ENCODE data around the gene MMP1.

Gene MMP1

DNA sequence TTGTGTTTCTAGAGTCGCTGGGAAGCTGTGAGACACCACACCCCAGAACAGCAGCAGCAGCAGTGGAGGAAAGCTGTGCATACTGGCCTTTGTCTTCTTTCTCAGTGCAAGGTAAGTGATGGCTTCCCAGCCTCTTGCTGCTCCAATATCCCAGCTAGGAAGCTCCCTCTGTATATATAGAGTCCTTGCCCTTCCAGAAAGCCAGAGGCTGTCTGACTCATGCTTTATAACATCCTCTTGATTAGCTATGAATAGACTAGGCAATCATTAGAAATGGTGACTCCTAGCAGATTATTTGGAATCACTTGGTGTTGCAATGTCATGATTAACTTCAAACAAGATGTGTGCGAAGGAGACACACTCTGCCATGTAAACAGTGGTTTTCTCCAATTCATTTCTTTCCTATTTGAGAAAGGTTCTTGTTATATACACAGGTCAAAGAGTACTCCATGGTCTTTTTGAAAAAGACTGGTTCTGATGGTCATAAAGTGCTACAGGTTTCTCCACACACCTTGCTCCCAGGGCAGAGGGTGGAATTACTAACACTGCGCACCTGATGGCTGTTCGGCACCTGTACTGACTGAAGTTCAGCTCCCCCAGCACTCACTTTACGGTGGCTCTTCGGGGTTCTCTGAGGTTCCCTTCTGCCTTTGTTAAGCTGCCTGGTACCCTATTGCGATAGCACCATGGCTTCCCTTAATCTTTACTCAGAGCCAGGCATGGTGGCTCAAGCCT lies at the start of gene MMP1:
TSS of gene MMP1 (minus strand) at position 149 of the 735 bp plus-strand sequence. CDS start at position 81, 68 bp downstream.
- no peak for DNase-seq

DNA sequence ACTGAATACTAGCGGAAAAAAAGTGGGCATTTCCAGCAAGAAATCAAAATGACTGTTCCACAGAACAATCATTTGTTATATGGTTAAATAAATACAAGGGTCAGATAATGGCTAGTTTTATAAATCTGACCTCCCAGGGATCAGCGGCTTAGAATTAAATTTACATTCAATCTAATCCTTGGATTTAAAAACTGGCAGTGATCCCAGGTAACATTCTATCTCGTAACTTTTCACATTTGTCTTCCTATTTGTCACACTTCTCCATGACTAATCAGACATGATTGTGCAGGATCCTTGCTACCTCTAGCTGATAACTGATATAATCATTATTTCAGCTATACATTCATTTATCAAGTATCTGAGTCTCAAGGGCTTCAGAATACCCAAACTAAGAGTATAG lies 48.3 kb upstream of the MMP1 start:
- no peak for DNase-seq

DNA sequence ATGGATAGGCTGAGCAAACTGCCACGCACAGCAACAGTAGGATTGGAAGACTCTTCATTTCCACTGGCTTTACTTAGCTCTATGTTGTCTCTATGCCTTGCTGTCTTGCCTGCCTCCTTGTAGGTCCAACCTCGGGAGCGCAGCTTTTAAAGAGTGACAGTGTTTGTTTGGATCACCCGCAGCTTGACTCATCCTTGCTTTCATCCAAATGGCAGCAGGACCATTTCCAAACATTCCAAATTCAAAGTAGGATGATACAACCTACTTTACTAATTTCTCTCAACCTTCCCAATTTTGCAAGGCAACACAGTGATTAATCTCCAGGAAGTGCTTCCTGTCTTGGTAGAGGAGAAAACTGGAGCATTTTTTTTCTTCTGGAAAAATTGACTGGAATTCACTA lies 45.5 kb upstream of the MMP1 start, which contains the start of gene MMP3:
TSS of gene MMP3 (minus strand) at position 121 of the 400 bp plus-strand sequence. CDS start at position 58, 63 bp downstream.
- DNase-seq, result no peak

DNA sequence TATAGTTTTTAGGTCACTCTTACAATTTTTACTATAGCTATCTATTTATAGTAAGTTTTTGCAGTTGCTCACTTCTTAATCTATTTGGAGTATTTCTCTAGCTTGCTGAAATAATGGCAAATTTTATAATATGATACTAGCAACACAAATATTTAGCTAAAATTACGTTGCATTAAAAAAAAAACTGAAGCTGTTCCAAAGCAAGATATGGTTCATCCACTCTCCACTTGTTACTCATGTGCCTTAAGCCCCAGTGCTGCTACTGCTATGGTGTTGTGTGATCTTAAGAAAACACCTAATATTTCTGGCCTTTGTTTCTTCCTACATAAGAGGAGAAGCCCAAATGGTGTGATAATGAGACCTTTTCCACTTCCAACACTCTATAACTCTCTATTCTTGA lies 45.0 kb upstream of the MMP1 start:
- DNase-seq, result no peak

DNA sequence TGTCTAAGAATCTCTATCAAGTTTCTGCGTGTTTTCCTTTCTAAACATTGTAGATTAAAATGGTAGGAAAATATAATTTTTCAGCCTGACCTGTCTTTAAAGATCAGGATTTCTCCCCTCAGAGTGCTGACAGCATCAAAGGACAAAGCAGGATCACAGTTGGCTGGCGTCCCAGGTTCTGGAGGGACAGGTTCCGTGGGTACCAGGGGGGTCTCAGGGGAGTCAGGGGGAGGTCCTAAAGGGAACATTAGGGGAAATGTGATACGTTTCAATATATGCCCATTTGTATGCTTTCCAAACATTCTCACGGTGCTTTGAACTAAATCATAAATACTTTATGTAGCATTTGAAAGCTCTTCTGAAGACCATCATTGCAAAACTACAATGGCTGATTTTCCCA lies 42.1 kb upstream of the MMP1 start:
- DNase-seq, result no peak

DNA sequence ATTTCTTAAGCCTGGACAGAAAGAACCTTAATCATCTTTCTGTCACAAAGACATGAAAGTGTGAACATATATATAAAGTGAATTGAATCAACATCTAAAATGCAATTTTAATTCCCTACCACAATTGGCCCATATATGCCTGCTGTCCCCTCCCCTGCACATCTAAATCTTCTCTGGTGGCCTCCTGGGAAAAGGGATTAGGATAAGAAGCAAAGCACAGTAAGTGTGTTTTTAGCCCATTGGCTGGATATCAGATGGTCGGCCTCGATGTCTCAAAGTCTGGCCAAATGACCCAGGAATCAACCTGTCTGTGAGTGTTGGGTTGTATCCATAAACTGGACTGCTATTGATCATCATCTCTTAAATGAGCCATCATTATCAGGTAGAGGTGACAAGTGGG lies 39.7 kb upstream of the MMP1 start:
- DNase-seq, result no peak

DNA sequence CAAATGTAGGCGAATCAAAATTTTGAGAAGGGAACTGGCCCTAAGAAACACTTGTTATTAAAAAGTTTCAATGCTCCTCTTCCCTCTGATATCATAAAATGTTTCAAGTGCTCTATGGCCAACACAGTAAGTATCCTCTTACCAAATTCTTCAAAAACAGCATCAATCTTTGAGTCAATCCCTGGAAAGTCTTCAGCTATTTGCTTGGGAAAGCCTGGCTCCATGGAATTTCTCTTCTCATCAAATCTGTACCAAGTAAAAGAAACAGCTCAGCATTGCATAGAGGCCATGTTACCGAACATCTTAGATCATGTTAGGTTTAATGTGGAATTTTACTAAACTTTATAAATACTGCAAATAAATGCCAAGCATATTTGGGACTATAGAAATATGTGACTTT lies 39.2 kb upstream of the MMP1 start:
- no peak for DNase-seq

DNA sequence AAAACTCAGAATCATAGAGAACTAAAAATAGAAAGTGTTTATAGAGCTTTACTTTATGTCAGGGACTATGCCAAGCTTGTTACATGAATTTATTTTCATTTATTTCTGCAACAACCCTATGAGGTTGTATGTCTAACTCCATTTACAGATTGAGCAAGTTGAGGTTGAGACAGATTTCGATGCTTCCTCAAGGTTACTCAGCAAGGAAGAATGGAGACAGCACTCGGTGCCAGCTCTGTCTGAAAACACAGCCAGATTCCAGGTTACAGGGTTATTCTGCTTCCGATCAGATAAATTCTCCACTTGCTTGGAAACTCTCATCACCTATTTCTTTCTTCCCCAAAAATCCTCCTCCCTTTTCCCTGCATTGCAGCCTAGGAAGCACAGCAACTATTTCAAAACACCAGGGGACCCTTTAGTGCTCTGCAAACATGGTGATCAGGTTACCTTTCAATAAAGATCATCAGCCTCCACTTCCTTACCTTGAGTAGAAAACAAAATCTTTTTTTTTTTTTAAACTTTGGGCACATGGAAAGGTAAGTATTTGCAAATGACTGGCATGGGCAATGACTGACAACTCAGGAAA lies 38.4 kb upstream of the MMP1 start:
- no peak for DNase-seq

DNA sequence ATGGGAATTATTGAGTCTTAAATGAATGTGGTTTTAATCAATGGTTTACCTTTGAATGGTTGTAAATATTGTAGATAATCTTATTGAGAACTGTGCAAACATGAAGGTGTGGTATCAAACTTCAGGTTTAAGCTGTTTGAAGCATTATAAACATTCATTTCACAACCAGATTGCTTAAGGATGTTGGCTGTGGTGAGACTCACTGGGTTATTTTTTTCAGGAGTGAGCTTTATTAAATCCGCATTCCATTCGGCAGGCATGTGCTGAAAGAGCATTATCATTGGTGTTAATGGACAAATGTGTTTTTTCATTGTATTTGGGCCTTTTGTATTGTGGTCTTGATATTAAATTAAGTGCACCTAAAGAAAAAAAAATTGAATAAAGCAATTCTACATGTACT lies 35.8 kb upstream of the MMP1 start:
- DNase-seq, result no peak

DNA sequence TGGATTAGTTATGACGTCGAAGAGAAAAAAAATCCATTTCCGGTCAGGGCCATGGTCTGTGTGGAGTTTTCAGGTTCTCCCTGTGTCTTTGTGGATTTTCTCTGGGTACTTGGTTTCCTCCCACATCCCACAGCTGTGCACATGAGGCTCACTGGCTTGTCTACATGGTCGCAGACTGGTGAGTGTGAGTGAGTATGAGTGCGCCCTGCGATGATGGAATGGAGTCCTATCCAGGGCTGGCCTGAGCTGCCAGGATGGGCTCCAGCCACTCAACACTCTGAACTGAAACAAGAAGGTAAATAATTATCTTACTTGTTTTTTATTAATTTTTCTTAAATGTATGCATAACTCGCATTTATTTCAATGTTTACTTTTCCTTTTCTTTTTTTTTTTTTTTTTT lies 34.7 kb upstream of the MMP1 start:
- no peak for DNase-seq

DNA sequence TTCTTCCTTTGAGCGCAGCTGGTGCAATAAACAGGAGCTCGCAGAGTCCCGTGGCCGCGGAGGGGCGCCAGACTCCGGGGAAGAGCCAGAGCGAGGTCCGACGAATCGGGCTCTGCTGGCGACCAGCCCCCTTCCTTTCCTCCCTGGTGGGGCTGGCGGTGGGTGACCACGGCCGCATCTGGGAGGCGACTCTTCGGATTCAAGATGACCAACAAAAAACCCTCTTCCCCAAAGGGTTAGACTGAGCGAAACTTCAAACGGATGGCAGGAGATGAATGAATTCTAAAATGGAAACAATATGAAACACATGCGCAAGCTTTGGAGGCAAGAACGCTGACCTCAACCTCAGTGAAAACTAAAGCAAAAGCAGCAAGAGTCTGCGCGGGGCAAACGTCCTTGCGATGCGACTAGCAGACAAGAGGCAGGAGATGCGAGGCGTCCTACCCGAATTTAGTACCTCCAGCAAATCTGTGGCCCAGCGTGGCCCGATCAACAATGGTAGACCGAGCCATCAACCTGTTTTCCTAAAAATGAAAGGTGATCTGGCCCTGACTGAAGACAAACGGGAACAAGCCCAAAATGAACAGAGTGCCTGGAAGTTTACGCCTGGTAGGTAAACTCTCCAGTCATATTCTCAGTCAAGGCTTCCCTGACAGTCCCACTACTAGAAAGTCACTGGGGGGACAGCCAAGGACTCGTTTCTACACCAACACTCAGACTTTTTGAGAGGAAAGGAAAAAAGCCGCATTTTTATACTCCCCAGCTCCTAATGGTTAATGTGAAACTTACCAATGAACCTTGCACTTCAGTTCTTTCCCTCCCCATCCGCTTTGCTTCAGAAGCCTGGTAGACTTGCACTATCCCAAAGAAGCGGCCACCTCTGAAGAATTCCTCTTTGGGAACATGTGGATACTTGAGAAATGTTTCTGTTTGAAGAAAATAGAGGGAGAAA lies 33.8 kb upstream of the MMP1 start:
- no peak for DNase-seq

DNA sequence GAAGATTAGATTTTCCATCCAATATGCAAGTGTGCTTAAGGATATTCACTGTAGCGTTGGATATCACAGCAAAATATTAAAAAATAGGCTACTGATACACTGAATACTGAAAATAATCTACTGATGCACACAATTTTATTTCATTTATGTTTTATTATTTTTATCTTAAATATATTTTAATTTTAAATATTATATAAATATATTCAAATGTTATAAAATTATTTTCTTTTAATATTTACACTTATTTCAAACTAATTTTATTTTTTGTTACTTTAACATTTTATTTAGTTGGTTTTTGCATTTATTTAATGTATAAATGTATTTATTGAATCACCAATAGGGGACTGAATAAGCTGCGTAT lies 33.1 kb upstream of the MMP1 start:
- DNase-seq, result no peak

DNA sequence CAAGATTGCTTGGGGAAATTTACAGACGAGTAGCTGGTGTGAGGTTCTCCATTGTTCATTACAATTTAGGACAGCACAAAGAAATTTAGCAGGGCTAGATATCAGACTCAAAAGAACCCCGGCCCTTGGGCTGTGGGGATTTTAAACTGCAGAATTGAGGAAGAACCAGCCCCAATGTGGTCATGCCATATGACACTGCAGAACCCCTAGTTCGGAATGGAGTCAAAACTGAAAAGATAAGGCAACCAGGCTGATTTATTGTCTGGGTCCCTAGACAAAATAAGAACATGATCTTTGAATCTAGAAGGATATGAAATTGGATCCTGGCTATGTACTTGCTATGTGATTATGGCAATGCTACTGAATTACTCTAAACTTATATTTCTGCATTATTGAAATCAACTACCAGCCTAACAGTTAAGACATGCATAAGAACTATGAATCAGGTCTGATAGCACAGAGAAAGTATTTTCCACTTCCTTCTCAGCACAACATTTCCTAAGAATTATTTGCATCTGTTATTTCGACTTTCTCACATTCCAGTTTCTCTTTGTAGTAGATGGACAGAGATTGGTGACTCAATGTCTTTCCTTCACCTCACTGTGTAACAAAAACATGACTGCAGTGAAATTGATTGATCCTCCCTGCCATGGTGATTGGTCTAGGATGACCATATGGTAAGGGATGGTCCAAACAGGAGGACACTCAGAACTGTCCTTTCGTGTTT lies 32.2 kb upstream of the MMP1 start:
- no peak for DNase-seq

DNA sequence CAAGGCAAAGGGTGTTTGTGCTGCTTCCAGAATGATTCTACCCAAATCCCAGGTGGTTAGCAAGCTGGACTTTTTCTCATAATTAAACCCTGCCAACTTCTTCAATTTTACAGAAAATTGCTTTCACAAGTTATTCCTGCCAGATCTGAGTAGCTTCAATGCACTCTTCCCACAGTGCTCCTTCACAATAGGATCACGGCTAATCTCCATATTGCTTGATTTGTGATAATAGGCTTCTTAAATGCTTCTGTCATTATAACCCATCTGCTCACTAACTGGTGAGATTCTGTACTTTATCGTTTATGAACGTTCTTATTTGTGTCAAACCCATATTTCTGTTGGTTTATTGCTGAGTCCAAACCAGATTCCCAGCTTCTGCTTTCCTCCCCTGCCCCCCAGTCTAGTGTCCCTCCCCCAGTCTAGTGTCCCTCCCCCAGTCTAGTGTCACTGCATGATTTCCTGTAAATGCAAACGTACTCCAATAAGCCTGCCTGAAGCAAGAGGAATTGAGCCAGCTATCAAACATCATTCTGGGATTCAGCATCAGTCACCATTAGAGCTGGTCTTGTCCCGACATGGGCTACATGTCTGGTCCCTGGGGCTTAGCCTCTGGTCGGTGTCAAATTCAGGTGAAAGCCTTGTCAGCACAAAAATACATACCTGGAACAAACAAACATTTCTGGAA lies 31.5 kb upstream of the MMP1 start:
- no peak for DNase-seq

DNA sequence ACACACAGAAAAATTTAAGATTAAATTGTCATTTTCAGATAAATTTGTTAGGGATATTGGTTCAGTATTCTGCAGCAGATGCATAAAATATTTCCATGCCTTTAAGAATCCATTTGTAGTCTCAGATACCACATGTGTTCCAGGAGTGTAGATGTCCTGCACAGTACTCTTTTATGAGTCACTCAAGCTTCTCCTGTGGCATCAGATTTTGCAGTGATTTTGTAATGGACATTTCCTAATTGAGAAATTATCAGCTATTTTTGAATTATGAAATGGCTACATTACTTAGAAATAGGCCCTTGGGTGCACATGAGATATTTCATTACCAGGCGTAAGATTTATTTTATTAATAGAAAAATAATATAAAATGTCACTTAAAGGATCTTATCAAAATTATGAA lies 26.6 kb upstream of the MMP1 start:
- no peak for DNase-seq

DNA sequence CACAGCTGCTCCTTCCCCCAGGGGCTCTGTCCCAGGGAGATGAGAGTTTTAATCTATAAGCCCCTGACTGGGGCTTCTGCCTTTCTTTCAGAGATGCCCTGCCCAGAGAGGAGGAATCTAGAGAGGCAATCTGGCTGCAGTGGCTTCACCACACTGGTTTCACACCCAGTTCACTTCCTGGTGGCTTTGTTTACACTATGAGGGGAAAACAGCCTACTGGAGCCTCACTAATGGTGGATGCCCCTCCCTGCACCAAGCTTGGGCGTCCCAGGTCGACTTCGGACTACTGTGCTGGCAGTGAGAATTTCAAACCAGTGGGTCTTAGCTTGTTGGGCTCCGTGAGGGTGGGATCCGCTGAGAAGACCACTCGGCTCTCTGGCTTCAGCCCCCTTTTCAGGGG lies 21.5 kb upstream of the MMP1 start:
- DNase-seq, result no peak

DNA sequence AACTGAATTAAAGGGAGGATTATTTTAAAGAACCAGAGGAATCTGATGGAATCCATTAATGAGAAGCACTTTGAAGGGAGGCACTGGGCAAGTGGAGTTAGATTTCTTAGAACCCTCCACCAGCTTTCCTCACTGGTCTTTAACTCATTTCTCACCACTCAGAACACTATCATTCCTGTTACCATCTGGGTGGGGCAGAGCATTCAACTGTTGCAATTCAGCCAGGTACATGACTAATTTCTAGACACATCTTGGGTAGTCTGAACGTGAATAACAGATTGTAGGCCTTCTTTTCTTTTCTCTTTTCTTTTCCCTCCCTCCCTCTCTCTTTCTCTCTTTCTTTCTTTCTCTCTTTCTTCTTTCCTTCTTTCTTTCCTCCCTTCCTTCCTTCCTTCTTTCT lies 15.5 kb upstream of the MMP1 start:
- no peak for DNase-seq

DNA sequence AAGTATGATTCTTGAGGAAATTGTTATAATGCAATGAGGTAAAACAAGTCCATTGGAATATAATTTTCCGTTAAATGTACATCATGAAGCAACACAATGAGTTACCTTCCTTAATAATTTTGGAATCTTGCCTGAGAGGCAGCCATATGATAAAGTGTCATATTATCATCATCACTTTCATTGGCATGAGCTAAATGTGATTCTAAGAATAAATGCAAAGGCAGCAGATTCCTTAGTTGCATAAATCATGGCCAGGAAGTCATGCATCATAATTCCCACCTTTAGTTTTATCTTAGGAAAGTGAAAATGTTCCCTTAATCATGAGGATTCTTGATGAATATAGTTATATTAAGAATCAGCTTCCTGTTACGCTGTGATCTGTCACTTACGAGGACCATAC lies 14.2 kb upstream of the MMP1 start:
- no peak for DNase-seq

DNA sequence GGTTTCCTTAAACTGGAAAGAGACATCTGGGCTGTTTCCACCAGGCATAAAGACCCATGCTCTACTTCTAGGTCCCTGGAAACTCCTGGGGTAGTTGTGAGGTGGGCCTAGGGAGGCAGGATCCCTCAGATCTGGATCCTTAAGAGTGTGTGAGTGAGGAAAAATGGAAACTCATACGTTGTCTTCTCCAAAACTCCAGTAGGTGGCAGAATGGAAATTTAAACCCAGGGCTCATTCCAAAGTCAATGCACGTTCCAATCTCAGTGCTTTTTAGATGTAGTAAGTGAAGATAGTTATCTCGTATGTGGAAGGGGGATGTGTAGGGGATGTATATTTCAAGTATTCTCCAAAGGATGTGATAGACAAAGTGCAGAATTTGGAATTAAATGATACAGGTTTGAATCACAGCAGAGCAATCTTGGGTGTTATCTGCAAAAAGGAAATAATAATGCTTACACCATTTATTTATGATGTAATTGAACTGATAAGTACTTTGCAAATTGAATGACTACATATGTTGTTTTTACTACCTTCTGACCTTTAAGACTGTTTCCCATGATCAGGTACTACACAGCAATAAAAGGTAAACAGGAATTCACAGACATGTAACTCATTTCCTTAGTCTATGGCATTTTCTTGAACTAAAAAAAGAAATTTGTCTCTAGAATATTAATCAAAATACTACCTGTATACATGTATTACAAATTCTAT lies 13.1 kb upstream of the MMP1 start:
- no peak for DNase-seq

DNA sequence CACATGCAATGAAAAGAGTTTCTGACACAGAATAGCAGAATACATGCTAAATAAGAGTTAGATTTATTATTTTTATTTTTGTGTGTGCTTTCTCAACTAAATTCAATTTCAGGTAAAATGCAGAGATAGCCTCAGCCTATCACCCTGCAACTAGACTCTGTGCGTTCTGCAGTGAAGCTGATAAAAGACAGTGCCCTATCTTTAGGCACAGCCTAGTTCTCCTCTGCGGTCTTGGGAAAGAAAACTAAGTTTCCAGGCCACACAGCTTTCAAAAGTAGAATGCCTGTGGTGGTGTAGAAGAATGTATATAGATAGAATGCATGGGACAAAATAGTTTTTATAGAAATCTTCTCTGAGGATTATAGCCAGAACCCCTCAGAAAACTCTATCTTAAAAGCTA lies 12.0 kb upstream of the MMP1 start:
- no peak for DNase-seq

DNA sequence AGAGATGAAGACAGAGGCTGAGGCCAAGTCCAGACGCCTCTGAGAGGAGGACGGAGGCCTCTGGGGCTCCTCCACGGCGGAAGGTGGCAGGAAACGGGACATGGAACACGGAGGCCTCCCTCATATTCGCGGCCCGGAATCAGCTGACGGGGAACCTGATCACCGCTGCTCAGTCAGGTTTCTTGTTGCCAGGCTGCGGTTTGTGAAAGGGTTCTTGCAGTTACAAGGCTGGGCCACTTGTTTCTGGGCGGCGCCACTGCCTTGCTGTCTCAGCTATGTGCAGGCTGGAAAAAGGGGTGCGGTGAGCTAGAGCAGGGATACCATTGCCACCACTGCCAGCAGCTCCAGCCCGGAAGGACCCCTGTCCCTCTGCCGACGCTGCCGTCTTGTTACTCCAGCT lies 10.0 kb upstream of the MMP1 start:
- DNase-seq, result peak; percentile 38

DNA sequence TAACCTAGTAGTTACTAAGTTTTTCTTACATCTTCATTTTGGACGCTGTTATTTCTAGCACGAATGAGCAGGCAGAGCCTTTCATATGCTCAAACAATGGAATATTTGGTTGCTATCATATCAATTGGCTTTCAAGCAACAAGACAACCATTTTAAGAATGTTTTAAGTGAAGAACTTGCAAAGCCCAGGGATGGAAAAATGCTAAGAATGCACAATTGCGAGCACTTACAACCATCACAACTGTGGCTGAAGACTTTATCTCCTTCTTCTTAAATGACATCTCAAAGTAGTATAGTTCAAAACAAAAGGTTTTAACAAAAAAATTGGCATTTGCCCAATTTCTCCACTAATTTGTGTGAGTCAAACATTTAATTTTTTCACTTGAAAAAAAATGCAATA lies 8.3 kb upstream of the MMP1 start:
- no peak for DNase-seq

All from NCI-H1105 (cell line).